GM12878 (cell line): ENCODE results near the gene YEATS4. TPM values are rescaled to one million over a fixed set of nuclear protein-coding genes. Genes with fewer than 3 reads are reported as not detected.

Experiments
- ATAC-seq: fragments of 200-7000 bp; cut with Tn5 transposase; 3 replicates; pipeline ENCODE4 v1.9.1; 2020; ENCODE audit warnings: mild to moderate bottlenecking, moderate library complexity
- BruUV-seq: library from RNA; stranded (reverse); fragments of 400-500 nt; replicated peaks from 2 replicates; lab custom pipeline; 2021; lab: Mats Ljungman, UMichigan
- CTCF ChIA-PET: fragments of 300-600 bp; sonication (Branson Sonifier 250); formaldehyde crosslinking; extraction: SDS; loops from one replicate; lab custom pipeline; 2021; ENCODE audit warnings: inconsistent platforms; lab: Yijun Ruan, JAX
- POLR2A ChIA-PET: fragments of 350-600 bp; formaldehyde crosslinking; extraction: SDS; loops from one replicate; lab custom pipeline; 2021; ENCODE audit warnings: inconsistent platforms; lab: Charles Lee
- RAD21 ChIA-PET: fragments of 300-600 bp; sonication (Branson Sonifier 250); formaldehyde crosslinking; loops from one replicate; lab custom pipeline; 2023; ENCODE audit warnings: antibody characterized with exemption; ENCODE audit not compliant: unreplicated experiment; lab: Charles Lee
- SMC1A ChIA-PET: fragments of 300-600 bp; sonication (Branson Sonifier 250); formaldehyde crosslinking; loops from one replicate; lab custom pipeline; 2023; ENCODE audit not compliant: unreplicated experiment, uncharacterized antibody; lab: Charles Lee
- DNase-seq: peaks from one replicate; pipeline ENCODE4 v3.0.0-alpha.2; 2011; ENCODE audit warnings: low read depth, low spot score
- FAIRE-seq: peaks from 3 replicates; lab custom pipeline; 2011; peaks lifted over from hg19 to GRCh38; lab: Jason Lieb, UNC
- H2AFZ ChIP-seq: 2 replicates; pipeline ENCODE4 v1.6.0; 2011; ENCODE audit warnings: low read depth, low read length, control low read depth; ENCODE audit not compliant: control insufficient read depth
- H3K27ac ChIP-seq: 2 replicates; pipeline ENCODE4 v1.5.1; 2011; ENCODE audit warnings: control low read depth; ENCODE audit not compliant: control insufficient read depth, insufficient read depth
- H3K27me3 ChIP-seq, 2 experiments: replicated peaks in 1 of 2; 2 replicates each; pipeline versions ENCODE4 v1.6.0 to v1.6.1; 2011; ENCODE audit warnings: low read length in 1 of 2; ENCODE audit not compliant: control insufficient read depth in 2 of 2, insufficient read depth in 2 of 2
- H3K36me3 ChIP-seq, 2 experiments: 2 replicates each; pipeline ENCODE4 v1.5.1; 2011; ENCODE audit warnings: low read length in 1 of 2; ENCODE audit not compliant: control insufficient read depth in 2 of 2, insufficient read depth in 2 of 2
- H3K4me1 ChIP-seq: 2 replicates; pipeline ENCODE4 v1.6.1; 2011; ENCODE audit warnings: mild to moderate bottlenecking, low read length, moderate library complexity, mixed read lengths; ENCODE audit not compliant: control insufficient read depth, insufficient read depth
- H3K4me2 ChIP-seq: 2 replicates; pipeline ENCODE4 v1.6.0; 2011; ENCODE audit warnings: control low read depth; ENCODE audit not compliant: control insufficient read depth, insufficient read depth
- H3K4me3 ChIP-seq: fragments of 200-600 bp; sonication (generic); 2 replicates; pipeline ENCODE4 v1.5.1; 2016
- H3K79me2 ChIP-seq: 2 replicates; pipeline ENCODE4 v1.6.0; 2011; ENCODE audit warnings: low read length; ENCODE audit not compliant: control insufficient read depth, insufficient read depth
- H3K9ac ChIP-seq: 2 replicates; pipeline ENCODE4 v1.8.0; 2011; ENCODE audit warnings: low read length, control low read depth, mixed read lengths; ENCODE audit not compliant: control insufficient read depth, insufficient read depth
- H3K9me3 ChIP-seq: replicated peaks from 3 replicates; pipeline ENCODE4 v1.5.1; 2011; ENCODE audit warnings: mild to moderate bottlenecking, low read length; ENCODE audit not compliant: control insufficient read depth, insufficient read depth
- H4K20me1 ChIP-seq: 2 replicates; pipeline ENCODE4 v1.6.0; 2011; ENCODE audit not compliant: control insufficient read depth, insufficient read depth
- ASH2L ChIP-seq: fragments of 300-600, 200-600 bp; sonication (generic); IDR thresholded peaks from 2 replicates; pipeline ENCODE4 v1.6.1; 2017; ENCODE audit warnings: low read depth, mild to moderate bottlenecking, borderline replicate concordance
- CBFB ChIP-seq: IDR thresholded peaks from 2 replicates; pipeline ENCODE4 v1.6.1; 2016; ENCODE audit warnings: antibody characterized with exemption, low read depth
- POLR2AphosphoS5 ChIP-seq: IDR thresholded peaks from 2 replicates; pipeline ENCODE4 v1.6.1; 2011; ENCODE audit warnings: mild to moderate bottlenecking, low read length, inconsistent platforms
- STAT3 ChIP-seq: IDR thresholded peaks from 2 replicates; pipeline ENCODE4 v1.6.1; 2011; ENCODE audit warnings: low read depth, low read length, improper control_type of control experiment
- WGBS: methylation state at CpG from one replicate; pipeline ENCODE4 v1.1.6; 2016; ENCODE audit warnings: low lambda C conversion rate; ENCODE audit not compliant: insufficient replicate concordance, insufficient coverage; ENCODE audit errors: missing lambda C conversion rate; 5-methylcytosine and 5-hydroxymethylcytosine counted together
- in situ Hi-C: fragments of 300-500 bp; cut with MboI; formaldehyde crosslinking; loops from 9 replicates; pipeline ENCODE4 v1.14.3; 2018; ENCODE audit warnings: mixed read lengths
- intact Hi-C: fragments of 100-400 bp; cut with micrococcal nuclease; formaldehyde crosslinking; loops from one replicate; pipeline ENCODE4 v1.14.2; 2022; ENCODE audit not compliant: unreplicated experiment
- polyA plus RNA-seq, 11 experiments: library from polyadenylated mRNA; depleted of rRNA in 4 of 11; unstranded in 6 of 11; stranded (reverse) in 5 of 11; fragments of >200 nt; fragmentation: Nextera tagmentation in 4 of 11; fragmentation: Illumina TruSeq in 1 of 11; extraction: Ambion mirVana in 4 of 11; extraction: Trizol in 1 of 11; gene quantifications; 1 replicate in 1 of 11; 2 replicates in 10 of 11; pipeline versions ENCODE4 v1.2.1 to v1.2.3, GENCODE V29; 2011 to 2016; ENCODE audit warnings: inconsistent platforms in 2 of 11, missing spikeins in 2 of 11, low read depth in 1 of 11
- total RNA-seq, 4 experiments: library from RNA; depleted of rRNA in 3 of 4; stranded (reverse); fragments of >200 nt in 3 of 4; fragmentation: Illumina TruSeq in 1 of 4; extraction: Trizol in 1 of 4; gene quantifications; 2 replicates each; pipeline versions ENCODE4 v1.2.1 to v1.2.3, GENCODE V29; 2013 to 2021
- TF ChIP-seq, protein P1 (sequence below): fragments of 450-650 bp; IDR thresholded peaks from 2 replicates; pipeline ENCODE4 v1.6.1; 2017; ENCODE audit warnings: mild to moderate bottlenecking, moderate library complexity
- TF ChIP-seq, protein P2 (sequence below): fragments of 450-650 bp; IDR thresholded peaks from 2 replicates; pipeline ENCODE4 v1.6.1; 2016; ENCODE audit warnings: mild to moderate bottlenecking, moderate library complexity, borderline replicate concordance

The YEATS4 gene
- total and polyA plus RNA-seq, 10 of the 15 experiments (the other 5 are each of a cell fraction or from before 2014, with no cell fraction given): 23.8 to 45.4 (median 36.8) TPM

DNA sequence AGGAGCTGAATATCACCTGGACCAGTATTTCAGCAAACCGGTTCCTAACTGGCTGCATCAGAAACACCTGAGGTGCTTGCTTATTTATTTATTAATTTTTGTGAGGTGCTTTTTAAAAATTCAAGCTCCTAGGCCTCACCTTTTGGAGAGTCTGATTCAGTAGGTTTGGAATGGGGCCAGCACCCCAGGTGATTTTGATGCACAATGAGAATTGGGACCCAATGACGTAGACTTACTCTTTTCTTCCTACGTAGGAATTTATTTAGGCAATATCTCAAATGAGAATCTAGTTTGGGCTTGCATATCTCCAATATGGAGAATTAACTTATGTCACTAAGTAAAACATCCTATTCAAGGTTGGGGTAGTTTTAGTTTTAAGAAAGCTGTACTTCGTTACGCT is 7.3 kb downstream of the YEATS4 start:
- TF ChIP-seq STAT3: no peak
- TF ChIP-seq POLR2AphosphoS5: no peak
- TF ChIP-seq ASH2L: no peak
- TF ChIP-seq, protein P1, sequence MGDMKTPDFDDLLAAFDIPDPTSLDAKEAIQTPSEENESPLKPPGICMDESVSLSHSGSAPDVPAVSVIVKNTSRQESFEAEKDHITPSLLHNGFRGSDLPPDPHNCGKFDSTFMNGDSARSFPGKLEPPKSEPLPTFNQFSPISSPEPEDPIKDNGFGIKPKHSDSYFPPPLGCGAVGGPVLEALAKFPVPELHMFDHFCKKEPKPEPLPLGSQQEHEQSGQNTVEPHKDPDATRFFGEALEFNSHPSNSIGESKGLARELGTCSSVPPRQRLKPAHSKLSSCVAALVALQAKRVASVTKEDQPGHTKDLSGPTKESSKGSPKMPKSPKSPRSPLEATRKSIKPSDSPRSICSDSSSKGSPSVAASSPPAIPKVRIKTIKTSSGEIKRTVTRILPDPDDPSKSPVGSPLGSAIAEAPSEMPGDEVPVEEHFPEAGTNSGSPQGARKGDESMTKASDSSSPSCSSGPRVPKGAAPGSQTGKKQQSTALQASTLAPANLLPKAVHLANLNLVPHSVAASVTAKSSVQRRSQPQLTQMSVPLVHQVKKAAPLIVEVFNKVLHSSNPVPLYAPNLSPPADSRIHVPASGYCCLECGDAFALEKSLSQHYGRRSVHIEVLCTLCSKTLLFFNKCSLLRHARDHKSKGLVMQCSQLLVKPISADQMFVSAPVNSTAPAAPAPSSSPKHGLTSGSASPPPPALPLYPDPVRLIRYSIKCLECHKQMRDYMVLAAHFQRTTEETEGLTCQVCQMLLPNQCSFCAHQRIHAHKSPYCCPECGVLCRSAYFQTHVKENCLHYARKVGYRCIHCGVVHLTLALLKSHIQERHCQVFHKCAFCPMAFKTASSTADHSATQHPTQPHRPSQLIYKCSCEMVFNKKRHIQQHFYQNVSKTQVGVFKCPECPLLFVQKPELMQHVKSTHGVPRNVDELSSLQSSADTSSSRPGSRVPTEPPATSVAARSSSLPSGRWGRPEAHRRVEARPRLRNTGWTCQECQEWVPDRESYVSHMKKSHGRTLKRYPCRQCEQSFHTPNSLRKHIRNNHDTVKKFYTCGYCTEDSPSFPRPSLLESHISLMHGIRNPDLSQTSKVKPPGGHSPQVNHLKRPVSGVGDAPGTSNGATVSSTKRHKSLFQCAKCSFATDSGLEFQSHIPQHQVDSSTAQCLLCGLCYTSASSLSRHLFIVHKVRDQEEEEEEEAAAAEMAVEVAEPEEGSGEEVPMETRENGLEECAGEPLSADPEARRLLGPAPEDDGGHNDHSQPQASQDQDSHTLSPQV: no peak
- TF ChIP-seq, protein P2, sequence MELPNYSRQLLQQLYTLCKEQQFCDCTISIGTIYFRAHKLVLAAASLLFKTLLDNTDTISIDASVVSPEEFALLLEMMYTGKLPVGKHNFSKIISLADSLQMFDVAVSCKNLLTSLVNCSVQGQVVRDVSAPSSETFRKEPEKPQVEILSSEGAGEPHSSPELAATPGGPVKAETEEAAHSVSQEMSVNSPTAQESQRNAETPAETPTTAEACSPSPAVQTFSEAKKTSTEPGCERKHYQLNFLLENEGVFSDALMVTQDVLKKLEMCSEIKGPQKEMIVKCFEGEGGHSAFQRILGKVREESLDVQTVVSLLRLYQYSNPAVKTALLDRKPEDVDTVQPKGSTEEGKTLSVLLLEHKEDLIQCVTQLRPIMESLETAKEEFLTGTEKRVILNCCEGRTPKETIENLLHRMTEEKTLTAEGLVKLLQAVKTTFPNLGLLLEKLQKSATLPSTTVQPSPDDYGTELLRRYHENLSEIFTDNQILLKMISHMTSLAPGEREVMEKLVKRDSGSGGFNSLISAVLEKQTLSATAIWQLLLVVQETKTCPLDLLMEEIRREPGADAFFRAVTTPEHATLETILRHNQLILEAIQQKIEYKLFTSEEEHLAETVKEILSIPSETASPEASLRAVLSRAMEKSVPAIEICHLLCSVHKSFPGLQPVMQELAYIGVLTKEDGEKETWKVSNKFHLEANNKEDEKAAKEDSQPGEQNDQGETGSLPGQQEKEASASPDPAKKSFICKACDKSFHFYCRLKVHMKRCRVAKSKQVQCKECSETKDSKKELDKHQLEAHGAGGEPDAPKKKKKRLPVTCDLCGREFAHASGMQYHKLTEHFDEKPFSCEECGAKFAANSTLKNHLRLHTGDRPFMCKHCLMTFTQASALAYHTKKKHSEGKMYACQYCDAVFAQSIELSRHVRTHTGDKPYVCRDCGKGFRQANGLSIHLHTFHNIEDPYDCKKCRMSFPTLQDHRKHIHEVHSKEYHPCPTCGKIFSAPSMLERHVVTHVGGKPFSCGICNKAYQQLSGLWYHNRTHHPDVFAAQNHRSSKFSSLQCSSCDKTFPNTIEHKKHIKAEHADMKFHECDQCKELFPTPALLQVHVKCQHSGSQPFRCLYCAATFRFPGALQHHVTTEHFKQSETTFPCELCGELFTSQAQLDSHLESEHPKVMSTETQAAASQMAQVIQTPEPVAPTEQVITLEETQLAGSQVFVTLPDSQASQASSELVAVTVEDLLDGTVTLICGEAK: no peak
- TF ChIP-seq CBFB: no peak
- no peak for ATAC-seq
- H3K4me1 ChIP-seq: no peaks in the 10 kb centered on the region
- POLR2A ChIA-PET: no interaction called here
- CTCF ChIA-PET: interaction anchor here (2.3 to 3.1 kb wide), 2 partner anchors 9 to 204 kb away, joined by 8 to 23 read pairs; no protein-coding TSS in a partner anchor
- no peak for FAIRE-seq
- H3K79me2 ChIP-seq: peaks cover 7% of the 10 kb centered on the region
- H2AFZ ChIP-seq: no peak overlapping the region
- SMC1A ChIA-PET: interaction anchor here (1.1 to 2.2 kb wide), 7 partner anchors 9 to 204 kb away, joined by 3 to 8 read pairs (median 4); no protein-coding TSS in a partner anchor
- DNase-seq: no peak
- no peak overlapping the region for H3K4me2 ChIP-seq
- in situ Hi-C loops (no loop called here), intact Hi-C loops (no loop called here)
- H3K9me3 ChIP-seq: no peaks in the 10 kb centered on the region
- no TSS peak for BruUV-seq
- no peaks in the 10 kb centered on the region for H4K20me1 ChIP-seq
- H3K27me3 ChIP-seq: no peaks in the 10 kb centered on the region
- H3K4me3 ChIP-seq: no peak overlapping the region
- RAD21 ChIA-PET: interaction anchor here (1.0 to 2.6 kb wide), 3 partner anchors 9 to 103 kb away, joined by 3 to 10 read pairs (median 5); partner anchors contain the start of gene FRS2
- peaks cover 0 to 15% of the 10 kb centered on the region in 2 experiments; a peak in 2 of 4 replicates for H3K36me3 ChIP-seq
- H3K9ac ChIP-seq: no peak overlapping the region
- no peak overlapping the region for H3K27ac ChIP-seq
- 98% methylated on average over 5 of the region's 5 CpGs for WGBS
